Measurements from ENCODE around the gene REG4.

- TF ChIP-seq CTCF (IDR thresholded peaks at IDR 0.05) (no peak), EZH2 (IDR thresholded peaks at IDR 0.05; ENCODE audit: borderline replicate concordance, insufficient read depth, low read depth, low read length, poor library complexity, severe bottlenecking) (no peak)
Observed at GRCh38 chr1:119853155-119853554, 41.9 kb upstream of the REG4 start.

All from B cell (primary cell).